ENCODE results near the gene SLC7A4. TPM values are rescaled to one million over a fixed set of nuclear protein-coding genes. Genes with fewer than 3 reads are reported as not detected.
"Not testable (repeated sequence)": the region's sequence is repeated elsewhere in the genome, so short reads cannot be mapped to it uniquely, and the experiment has no call there.

The SLC7A4 gene
- total and polyA plus RNA-seq, 7 donors = 0.16 to 2.6 (median 0.59) TPM; not detected in 1

GRCh38 chr22:21060363-21060762 is 28.0 kb upstream of the SLC7A4 start:
- intact Hi-C loops (cut with DNase I); H3K27me3 ChIP-seq; H3K4me1 ChIP-seq; H3K9me3 ChIP-seq; H3K36me3 ChIP-seq; H3K4me3 ChIP-seq; H3K27ac ChIP-seq: not testable (repeated sequence)
- DNase-seq = peak; percentile 1
- WGBS, 2 donors = 82 to 88% methylated on average over 7 of the region's 8 CpGs

DNA sequence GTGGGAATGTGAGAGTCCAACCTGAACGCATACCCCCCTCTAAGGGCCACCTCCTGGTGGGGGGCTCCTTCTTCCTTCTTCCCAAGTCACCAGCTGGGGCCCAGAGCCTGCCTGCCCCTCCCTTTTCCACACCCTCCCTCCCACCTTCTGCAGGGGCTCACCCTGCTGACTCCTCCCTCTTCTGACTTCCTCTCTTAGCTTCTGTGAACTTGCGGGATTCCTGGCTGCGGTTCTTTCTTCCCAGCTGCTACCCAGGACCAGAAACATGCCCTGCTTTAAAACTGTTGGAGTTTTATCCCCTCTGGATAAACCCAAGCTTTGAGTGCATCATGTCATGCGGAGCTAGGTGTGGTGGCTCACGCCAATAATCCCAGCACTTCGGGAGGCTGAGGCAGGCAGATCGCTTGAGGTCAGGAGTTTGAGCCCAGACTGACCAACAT is 23.5 kb upstream of the SLC7A4 start:
- H3K27me3 ChIP-seq = peaks cover 0 to 5% (median 0%) of the 10 kb centered on the region in 3 donors
- intact Hi-C loops (cut with DNase I) = no loop called here
- no peak overlapping the region for H3K4me3 ChIP-seq
- no peaks in the 10 kb centered on the region for H3K9me3 ChIP-seq
- no peak overlapping the region for H3K27ac ChIP-seq
- H3K36me3 ChIP-seq = no peaks in the 10 kb centered on the region
- TF ChIP-seq POLR2AphosphoS5 (IDR thresholded peaks at IDR 0.05) (no peak), POLR2A (IDR thresholded peaks at IDR 0.05) (no peak), EP300 (IDR thresholded peaks at IDR 0.05) (no peak), CTCF (IDR thresholded peaks at IDR 0.05) (no peak)
- no peak for DNase-seq
- 48 to 57% methylated on average over 7 of the region's 7 CpGs for WGBS, 2 donors
- no peaks in the 10 kb centered on the region for H3K4me1 ChIP-seq

- Histone ChIP-seq H3K9me3 (no peaks in the 10 kb centered on the region), H3K4me1 (no peaks in the 10 kb centered on the region), H3K36me3 (no peaks in the 10 kb centered on the region), H3K27me3 (peaks cover 0 to 5% (median 0%) of the 10 kb centered on the region in 3 donors), H3K4me3 (no peak overlapping the region), H3K27ac (no peak overlapping the region)
- intact Hi-C loops (cut with DNase I) = no loop called here
- DNase-seq = no peak
- no peak for TF ChIP-seq POLR2A (IDR thresholded peaks at IDR 0.05)
- TF ChIP-seq POLR2AphosphoS5 (IDR thresholded peaks at IDR 0.05) = no peak
- no peak for TF ChIP-seq CTCF (IDR thresholded peaks at IDR 0.05)
- no peak for TF ChIP-seq EP300 (IDR thresholded peaks at IDR 0.05)
- WGBS, 2 donors = 53 to 60% methylated on average over 4 of the region's 4 CpGs
These were observed 23.1 kb upstream of the SLC7A4 start for GRCh38 chr22:21055564-21055834.

DNA sequence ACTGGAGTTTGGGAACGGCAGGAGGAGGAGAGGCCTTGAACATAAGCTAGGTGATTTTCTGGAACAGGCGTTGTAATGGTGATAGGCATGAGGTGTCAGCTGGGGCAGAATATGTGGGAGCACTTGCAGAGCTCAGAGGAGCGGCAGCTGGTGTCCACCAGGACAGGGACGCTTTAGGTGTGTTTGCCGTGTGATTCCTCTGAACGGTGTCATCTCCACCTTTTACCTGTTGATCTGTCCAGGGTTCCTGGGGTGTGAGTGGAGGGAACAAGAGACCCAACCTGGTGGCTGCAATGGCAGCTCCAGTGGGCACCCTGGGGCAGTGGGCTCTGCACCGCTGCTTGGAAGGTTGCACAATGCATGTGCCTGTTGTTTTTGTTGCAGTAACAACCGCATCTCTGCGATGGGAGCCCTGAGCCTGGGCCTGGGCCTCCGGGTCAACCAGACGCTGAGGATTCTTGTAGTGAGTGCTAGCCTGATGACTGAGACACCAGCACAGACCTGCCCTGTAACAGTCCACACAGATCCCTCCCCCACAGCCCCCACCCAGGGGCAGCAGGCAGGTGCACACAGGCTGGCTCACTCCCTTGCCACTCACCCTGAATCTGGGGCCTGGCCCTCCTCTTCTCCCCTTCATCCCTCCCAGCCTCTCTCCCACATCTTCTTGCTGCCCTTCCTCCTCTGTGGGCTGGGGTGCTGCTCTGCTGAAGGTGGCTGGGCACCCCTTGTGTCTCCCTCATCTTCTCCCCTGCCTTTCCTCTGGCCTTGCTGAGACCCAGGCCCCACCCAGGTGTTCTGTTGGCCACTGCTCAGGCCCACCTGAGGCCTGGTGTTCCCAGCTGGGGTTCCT is 22.6 kb upstream of the SLC7A4 start:
- Histone ChIP-seq H3K27ac (no peak overlapping the region), H3K27me3 (peaks cover 0 to 5% (median 0%) of the 10 kb centered on the region in 3 donors), H3K4me1 (no peaks in the 10 kb centered on the region), H3K4me3 (no peak overlapping the region), H3K36me3 (no peaks in the 10 kb centered on the region), H3K9me3 (no peaks in the 10 kb centered on the region)
- intact Hi-C loops (cut with DNase I) = no loop called here
- no peak for DNase-seq
- no peak for TF ChIP-seq CTCF (IDR thresholded peaks at IDR 0.05)
- TF ChIP-seq POLR2AphosphoS5 (IDR thresholded peaks at IDR 0.05) = no peak
- no peak for TF ChIP-seq EP300 (IDR thresholded peaks at IDR 0.05)
- TF ChIP-seq POLR2A (IDR thresholded peaks at IDR 0.05) = no peak
- 91 to 93% methylated on average over 11 of the region's 11 CpGs for WGBS, 2 donors

- no peak for DNase-seq
- TF ChIP-seq CTCF (IDR thresholded peaks at IDR 0.05) (no peak), POLR2AphosphoS5 (IDR thresholded peaks at IDR 0.05) (no peak)
- intact Hi-C loops (cut with DNase I) = no loop called here
- H3K4me3 ChIP-seq = no peak overlapping the region
- 91 to 93% methylated on average over 15 of the region's 15 CpGs for WGBS, 2 donors
- H3K4me1 ChIP-seq = no peaks in the 10 kb centered on the region
- no peaks in the 10 kb centered on the region for H3K36me3 ChIP-seq
- peaks cover 0 to 5% (median 0%) of the 10 kb centered on the region in 3 donors for H3K27me3 ChIP-seq
- no peaks in the 10 kb centered on the region for H3K9me3 ChIP-seq
- no peak overlapping the region for H3K27ac ChIP-seq
These were observed 21.8 kb upstream of the SLC7A4 start for GRCh38 chr22:21054046-21054713.
